Testis (tissue), 2 donors: ENCODE results near the gene FGF13.

ENCODE experiments used
- CTCF ChIP-seq, 3 experiments: fragments of 450-650 bp in 2 of 3; fragments of 200-600 bp in 1 of 3; sonication (generic) in 1 of 3; IDR thresholded peaks; one replicate each; pipeline ENCODE4 v1.5.1; 2016 to 2019; ENCODE audit warnings: antibody characterized with exemption in 3 of 3, mild to moderate bottlenecking in 2 of 3, moderate library complexity in 1 of 3
- POLR2A ChIP-seq: fragments of 450-650 bp; IDR thresholded peaks from one replicate; pipeline ENCODE4 v1.6.1; 2017; ENCODE audit warnings: antibody characterized with exemption, mild to moderate bottlenecking, moderate library complexity

DNA sequence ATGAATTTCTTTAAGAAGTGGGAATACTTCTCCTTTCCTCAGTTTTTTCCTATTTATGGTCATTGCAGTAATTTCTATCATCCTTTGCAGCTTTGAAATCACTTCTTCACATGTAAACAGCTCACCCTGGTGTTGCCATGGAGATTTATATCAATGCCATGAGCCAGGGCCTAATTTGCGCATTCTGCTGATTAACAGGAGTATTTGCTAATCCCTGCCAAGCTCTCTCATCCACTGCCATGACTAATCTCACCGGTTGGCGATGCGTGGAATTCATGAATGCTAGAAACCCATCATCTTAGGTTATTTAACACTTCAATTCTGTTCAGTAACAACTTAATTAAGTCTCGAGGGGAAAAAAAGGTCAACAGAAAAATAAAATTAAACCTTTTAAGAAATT lies 11.8 kb upstream of the FGF13 start:
- TF ChIP-seq POLR2A (no peak), CTCF (IDR thresholded peaks at IDR 0.05) (no peak)
